GM23248 (cell line): ENCODE data around the gene PLEKHG5.
"Not testable (repeated sequence)": the region's sequence is repeated elsewhere in the genome, so short reads cannot be mapped to it uniquely, and the experiment has no call there.

Experiments
- EZH2 ChIP-seq: fragments of 200-600 bp; sonication (generic); IDR thresholded peaks from 2 replicates; pipeline ENCODE4 v1.6.1; 2018; ENCODE audit warnings: antibody characterized with exemption, mild to moderate bottlenecking; ENCODE audit not compliant: insufficient read depth, poor library complexity, severe bottlenecking
- EZH2phosphoT487 ChIP-seq: fragments of 200-600 bp; sonication (generic); IDR thresholded peaks from 2 replicates; pipeline ENCODE4 v1.6.1; 2018; ENCODE audit warnings: antibody characterized with exemption, moderate library complexity, mild to moderate bottlenecking, low read depth; ENCODE audit not compliant: insufficient read depth

DNA sequence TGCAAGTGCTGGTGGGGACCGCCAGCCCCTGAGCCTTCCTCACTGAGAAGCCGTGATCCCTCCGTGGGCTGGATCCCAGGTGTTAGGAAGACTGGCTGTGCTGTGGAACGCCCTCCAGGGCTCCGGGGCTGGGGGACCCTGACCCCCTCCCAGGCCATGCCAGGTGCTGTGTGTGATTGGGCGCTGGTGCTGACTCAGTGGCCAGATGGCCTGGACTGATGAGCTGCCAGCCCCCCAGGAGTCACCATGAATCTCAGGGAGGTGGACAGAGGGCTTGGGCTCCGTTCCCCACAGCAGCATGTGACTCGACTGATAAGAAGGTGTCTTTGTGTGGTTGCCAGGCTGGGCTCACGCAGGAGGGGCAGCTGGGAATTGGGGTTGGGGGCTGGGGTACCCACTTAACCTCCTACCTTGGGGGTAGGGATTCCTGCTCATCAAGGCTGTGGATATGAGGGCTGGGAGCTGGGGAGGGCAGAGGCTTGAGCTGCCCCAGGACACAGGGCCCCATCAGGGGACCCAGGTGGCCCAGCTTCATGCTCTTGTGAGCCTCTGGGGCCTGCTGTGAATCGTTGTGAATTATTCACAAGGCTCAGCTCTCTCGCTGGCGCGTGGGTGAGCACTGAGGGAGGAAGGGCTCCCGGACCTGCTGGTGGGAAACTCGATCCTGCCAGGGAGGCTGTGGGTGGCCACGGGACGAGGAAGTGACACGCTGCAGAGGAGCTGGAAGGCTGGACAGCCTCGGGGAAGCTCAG lies 61.6 kb downstream of the PLEKHG5 start:
- TF ChIP-seq EZH2, EZH2phosphoT487: not testable (repeated sequence)
